Hypothalamus (tissue), 51 donors: ENCODE measurements around the gene ULBP3.
"Not testable (repeated sequence)": the region's sequence is repeated elsewhere in the genome, so short reads cannot be mapped to it uniquely, and the experiment has no call there.

Experiments used
- DNase-seq, 51 donors: peaks; one replicate each; lab custom pipeline; 2025; lab: John Stamatoyannopoulos, UW

ULBP3 gene

GRCh38 chr6:150018846-150019580, 49.9 kb downstream of the ULBP3 start:
- no peak for DNase-seq

GRCh38 chr6:150017186-150017521, 51.8 kb downstream of the ULBP3 start:
- not testable (repeated sequence) for DNase-seq

GRCh38 chr6:150016324-150017185, 52.4 kb downstream of the ULBP3 start:
- DNase-seq, result peak in 45 of 51 donors; percentile 2 to 82 (median 36)

- not testable (repeated sequence) for DNase-seq
Measured at GRCh38 chr6:150015281-150016001, 53.5 kb downstream of the ULBP3 start.

- DNase-seq, result not testable (repeated sequence)
Measured at GRCh38 chr6:150014623-150015280, 54.2 kb downstream of the ULBP3 start.

- DNase-seq, result not testable (repeated sequence)
Measured at GRCh38 chr6:150013785-150014622, 54.9 kb downstream of the ULBP3 start.

GRCh38 chr6:150012846-150013784, 55.8 kb downstream of the ULBP3 start:
- not testable (repeated sequence) for DNase-seq
